NCI-H2196 (cell line): ENCODE measurements around the gene PRR15L.

Source experiments
- DNase-seq: peaks from one replicate; lab custom pipeline; 2025; ENCODE audit not compliant: unreplicated experiment; lab: John Stamatoyannopoulos, UW

The PRR15L gene

GRCh38 chr17:47962901-47963300 lies 5.2 kb upstream of the PRR15L start:
- DNase-seq = no peak

DNA sequence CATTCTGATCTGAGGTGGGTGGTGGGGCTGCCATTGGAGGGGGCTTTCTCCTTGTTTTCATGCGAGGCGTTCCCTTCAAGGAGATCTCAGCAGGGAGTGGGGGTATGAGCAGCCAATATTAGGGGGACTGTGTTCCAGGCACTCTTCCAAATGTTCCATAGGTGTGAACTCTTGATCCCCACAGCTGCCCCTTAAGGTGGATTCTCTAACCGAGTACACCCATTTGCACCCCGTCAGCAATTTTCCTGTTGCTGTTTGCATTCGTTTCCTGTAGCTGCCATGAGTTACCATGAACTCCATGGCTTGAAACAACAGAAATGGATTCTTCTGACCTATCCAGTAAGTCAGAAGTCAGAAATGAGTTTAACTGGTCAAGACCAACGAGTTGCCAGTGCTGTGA lies 3.7 kb upstream of the PRR15L start:
- DNase-seq = no peak

- peak; percentile 43 for DNase-seq
These were observed 2.4 kb upstream of the PRR15L start for GRCh38 chr17:47959825-47960655.

DNA sequence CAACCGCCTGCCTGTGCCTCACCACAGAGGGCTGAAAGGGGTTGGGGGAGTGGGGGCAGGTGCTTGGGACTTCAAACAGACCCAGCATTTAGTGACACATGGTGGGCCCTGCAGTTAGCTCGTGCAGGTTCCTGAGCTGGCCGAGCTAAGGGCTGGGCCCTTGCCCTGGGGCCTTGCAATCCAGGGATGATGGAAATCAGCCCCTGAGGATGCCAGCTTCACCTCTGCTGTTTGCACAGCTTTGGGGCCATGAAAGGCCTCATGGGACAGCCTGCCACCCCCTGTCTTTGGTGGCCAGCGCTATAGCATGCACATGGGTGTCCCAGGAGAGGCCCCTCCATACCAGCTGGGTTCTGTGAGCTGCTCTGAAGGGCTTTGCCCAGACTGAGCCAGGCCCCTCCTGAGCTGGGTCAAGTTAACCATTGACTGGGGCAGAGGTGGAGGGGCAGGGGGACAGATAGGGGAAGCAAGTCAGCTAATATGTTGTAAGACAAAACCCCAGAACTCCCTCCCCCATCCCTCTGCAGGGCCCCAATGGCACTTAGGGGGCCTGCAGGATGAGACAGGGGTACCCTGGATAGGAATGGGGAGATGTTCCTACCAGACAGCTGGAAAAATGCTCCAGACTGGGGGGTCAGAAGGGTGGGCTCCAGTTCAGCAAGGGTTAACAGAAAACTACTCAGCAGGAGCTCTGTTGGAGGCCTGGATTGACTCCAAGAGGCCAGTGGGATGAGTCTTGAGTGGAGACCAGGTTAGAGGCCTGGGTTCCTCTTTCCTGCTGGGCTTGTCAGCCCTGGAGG lies 692 bp downstream of the PRR15L start:
- DNase-seq = no peak

DNA sequence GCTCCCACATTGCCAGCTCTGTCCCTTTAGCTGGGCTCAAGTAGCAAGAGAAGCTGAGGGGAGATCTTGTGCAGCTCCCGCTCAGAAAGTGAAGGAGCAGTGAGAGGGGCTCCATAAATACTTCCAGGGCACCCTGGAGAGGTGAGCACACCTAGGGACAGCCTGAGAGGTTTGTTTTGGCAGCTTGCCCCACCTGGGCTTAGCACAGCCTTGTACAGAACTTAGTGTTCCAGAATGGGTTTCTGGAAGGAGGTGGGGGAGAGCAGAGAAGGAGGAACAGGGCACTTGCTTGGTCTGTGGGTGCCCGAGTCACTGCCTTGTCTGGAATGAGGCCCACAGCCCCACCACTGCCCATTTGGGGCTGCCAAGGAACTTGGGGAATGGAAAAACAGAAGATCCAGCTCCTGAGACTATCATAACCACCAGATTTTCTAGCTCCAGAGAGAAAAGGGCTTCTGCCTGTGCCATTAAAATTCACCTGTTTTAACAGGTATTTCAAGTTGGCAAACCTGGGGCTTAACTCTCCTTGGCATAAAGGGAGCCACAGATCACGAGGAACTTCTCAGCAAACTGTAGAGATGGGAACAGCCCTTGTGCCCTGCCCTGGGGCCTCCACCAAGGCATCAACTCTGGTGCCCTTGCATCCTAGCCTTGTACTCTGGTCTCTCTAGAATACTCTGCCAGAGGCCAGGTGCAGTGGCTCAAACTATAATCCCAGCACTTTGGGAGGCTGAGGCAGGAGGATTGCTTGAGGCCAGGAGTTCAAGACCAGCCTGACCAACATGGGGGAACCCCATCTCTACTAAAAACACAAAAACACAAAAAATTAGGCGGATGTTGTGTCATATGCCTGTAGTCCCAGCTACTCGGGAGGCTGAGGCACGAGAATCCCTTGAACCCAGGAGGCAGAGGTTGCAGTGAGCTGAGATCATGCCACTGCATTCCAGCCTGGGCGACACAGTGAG lies 1.9 kb downstream of the PRR15L start:
- DNase-seq = peak; percentile 57

DNA sequence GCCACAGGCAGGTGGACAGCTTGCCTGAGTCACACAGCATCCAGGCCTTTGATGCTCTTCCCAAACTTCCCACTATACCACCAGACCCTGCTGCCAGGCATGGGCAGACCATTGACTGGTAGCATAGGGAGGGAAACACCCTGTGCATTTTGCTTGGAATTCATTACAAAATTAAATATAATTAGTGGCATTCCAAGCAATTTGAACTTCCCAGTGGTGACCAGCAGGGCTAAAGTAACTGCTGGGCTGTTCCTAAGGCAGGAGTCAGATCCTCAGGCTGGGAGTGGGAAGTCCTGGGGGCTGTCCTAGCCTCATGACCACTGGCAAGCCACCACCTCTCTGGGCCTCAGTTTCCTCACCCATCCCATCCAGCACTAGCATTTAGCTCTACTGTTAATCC lies 3.8 kb downstream of the PRR15L start:
- no peak for DNase-seq

GRCh38 chr17:47952171-47953021 lies 5.3 kb downstream of the PRR15L start:
- no peak for DNase-seq

DNA sequence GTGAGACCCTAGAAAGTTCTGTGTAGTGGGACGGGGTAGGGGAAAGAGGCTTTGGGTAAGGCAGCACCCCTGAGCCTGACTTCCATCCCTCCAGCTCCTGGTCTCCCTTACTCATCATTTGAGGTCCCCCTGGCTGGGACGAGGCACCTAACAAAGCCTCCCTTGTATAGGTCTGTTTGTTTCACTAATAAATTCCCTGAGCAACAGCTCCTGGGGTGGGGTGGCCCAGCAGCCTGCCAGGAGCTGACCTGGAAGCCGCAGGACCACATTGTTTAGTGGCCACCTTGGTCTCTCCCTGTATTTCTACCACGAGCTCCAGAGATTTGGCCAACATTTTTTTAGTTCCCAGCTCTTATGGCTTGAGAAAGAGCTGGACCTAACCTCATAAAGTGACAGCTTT lies 7.2 kb downstream of the PRR15L start:
- no peak for DNase-seq

- peak; percentile 41 for DNase-seq
These were observed 7.7 kb downstream of the PRR15L start for GRCh38 chr17:47949946-47950345.

DNA sequence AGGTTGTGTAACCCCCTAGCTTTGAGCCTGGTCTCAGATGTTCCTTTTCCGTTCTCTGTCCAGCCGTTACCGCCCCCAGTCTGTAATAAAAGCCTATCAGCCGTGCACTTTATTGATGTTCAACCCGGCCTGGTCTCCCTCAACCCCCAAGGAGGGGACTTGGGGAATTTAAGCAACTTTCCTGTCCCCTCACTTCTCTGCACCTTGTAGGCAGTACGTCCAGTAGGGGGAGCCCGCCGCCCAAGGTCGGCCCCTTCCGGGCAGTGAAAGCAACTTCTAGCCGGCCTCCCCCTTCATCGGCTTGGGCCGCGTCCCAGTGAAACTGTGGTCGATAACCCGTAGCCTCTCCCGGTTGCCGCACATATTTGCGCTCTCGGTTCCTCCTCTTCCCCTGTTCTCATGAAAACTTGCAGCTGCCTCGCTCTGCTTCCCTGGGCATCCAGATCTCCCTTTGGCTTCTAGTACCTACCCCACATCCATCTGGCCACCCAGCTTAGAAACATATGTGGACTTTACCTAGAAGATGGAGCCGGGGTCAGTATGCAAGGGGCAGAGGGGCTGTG lies 8.4 kb downstream of the PRR15L start:
- peak; percentile 91 for DNase-seq

DNA sequence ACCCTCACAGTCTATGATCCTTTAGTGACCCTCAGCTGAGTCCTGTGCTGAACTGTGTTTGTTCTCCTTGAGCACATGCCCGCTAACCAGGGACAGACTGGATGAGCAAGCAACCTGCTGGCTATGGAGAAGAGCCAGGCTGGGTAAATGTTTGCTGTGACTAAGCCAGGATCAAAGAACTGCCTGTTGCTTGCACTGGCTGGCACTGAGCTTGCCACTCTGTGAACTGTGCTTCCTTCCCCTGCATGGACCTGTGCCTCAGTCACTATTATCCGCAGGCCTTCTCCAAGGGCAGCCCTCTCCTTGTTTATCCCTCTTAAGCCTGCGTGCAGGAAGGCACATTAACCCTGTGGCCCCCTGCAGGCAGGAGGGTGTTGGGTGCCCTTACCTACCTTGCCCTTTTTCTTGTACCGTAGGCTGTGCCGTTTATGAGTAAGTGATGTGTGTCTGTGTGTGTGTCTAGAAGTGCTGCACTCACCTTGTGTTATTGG lies 8.9 kb downstream of the PRR15L start:
- DNase-seq = peak; percentile 30

DNA sequence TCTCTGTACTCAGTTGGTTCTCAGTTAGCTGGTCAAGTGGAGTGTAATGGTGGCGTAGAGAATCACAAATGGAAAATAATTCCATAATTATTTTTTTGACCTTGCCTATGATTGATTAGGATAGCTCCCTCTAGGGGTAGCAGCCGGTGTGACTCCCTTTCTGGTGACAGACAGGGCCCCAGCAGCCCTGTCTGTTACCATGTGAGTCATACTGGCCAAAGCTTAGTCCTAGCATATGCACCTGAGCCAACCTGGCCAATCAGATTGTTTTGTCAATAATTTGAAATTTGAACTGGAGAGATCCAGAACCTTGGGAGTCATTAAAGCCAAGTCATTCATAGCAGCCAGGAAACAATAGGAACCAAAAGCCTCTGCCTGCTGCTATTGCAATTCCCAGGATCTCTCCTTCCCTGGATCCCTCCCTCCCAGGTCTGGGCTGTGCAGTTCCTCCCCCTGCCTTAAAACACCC lies 10.7 kb downstream of the PRR15L start:
- peak; percentile 94 for DNase-seq

DNA sequence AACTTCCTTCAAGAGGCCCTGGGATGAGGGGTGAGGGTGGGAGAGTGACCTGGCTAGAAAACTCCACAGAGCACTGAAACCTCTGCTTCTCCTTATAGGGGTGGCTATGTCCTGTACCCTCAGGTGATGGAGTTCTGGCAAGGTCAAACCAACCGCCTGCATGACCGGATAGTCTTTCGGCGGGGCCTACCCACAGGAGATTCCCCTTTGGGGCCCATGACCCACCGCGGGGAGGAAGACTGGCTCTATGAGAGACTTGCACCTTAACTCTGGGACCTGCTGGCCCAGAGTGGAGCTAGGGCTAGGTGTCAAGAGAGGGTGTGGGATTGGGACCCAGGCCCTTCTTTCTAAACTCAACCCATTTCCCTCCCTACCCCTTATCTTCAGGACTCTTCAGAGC lies 11.2 kb downstream of the PRR15L start:
- DNase-seq = no peak

GRCh38 chr17:47945529-47946508 lies 11.9 kb downstream of the PRR15L start:
- no peak for DNase-seq

- DNase-seq = no peak
These were observed 12.6 kb downstream of the PRR15L start for GRCh38 chr17:47945080-47945479.

DNA sequence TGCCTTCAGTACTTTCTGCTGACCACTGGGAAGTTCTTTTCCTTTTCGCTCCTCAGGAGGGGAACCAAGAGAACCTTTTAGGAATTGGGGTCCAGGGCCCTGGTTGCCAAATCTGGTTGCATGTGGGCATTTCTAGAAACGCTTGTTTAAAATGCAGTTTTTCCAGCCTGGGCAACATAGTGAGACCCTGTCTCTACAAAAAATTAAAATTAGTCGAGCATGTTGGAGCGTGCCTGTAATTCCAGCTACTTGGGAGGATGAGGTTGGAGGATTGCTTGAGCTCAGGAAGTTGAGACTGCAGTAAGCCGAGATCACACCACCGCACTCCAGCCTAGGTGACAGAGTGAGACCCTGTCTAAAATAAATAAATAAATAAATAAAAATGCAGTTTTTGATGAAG lies 15.1 kb downstream of the PRR15L start:
- DNase-seq = no peak

DNA sequence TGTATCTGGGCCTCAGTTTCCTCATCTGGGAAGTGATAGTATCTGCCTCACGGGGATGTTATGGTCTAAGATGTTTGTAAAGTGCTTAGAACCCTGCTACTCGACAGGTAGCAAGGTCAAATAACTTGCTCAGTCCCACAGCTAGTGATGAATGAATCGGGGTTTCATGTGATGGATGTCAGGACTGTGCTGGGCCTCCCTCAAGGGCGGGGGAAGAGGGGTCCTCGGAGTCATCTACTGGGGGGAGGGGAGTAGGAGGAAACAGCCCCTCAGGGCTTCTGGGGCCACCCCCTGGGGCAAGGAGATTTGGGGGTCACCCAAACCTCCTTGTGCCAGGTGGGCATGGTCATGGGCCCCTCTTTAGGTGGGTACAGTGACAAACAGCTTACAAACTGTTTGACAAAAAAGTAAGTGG lies 15.6 kb downstream of the PRR15L start:
- no peak for DNase-seq
